Adrenal gland (tissue), 12 donors: Measurements from ENCODE around the gene GNL1. TPM values are rescaled to one million over a fixed set of nuclear protein-coding genes. Genes with fewer than 3 reads are reported as not detected.

Source experiments
- DNase-seq, 7 donors: peaks; one replicate each; pipeline ENCODE4 v3.0.0-alpha.2; 2019 to 2020
- H3K27ac ChIP-seq, 5 donors: fragments of 200-600 bp; sonication (generic) in 4 of 5; 1 replicate in 3 of 5; 2 replicates in 2 of 5; pipeline versions ENCODE4 v1.5.1 to v1.8.0; 2016 to 2020; ENCODE audit warnings: mild to moderate bottlenecking in 1 of 5
- H3K27me3 ChIP-seq: fragments of 200-600 bp; 2 replicates; pipeline ENCODE4 v1.8.0; 2021
- H3K36me3 ChIP-seq, 2 donors: fragments of 200-600 bp; replicated peaks in 1 of 2; 1 replicate in 1 of 2; 2 replicates in 1 of 2; pipeline versions ENCODE4 v1.5.1 to v1.8.0; 2018 to 2022
- H3K4me1 ChIP-seq, 2 donors: fragments of 200-600 bp; replicated peaks in 1 of 2; 1 replicate in 1 of 2; 2 replicates in 1 of 2; pipeline versions ENCODE4 v1.5.1 to v1.8.0; 2018 to 2021
- H3K4me3 ChIP-seq, 4 donors: fragments of 200-600 bp; sonication (generic) in 3 of 4; one replicate each; pipeline ENCODE4 v1.5.1; 2016 to 2018
- H3K9me3 ChIP-seq, 3 donors: fragments of 200-600 bp; sonication (generic) in 1 of 3; replicated peaks in 1 of 3; 1 replicate in 2 of 3; 2 replicates in 1 of 3; pipeline versions ENCODE4 v1.5.1 to v1.8.0; 2016 to 2021
- CTCF ChIP-seq, 6 experiments: fragments of 450-650 bp in 4 of 6; fragments of 200-600 bp in 2 of 6; sonication (generic) in 1 of 6; IDR thresholded peaks; 1 replicate in 5 of 6; 2 replicates in 1 of 6; pipeline versions ENCODE4 v1.5.1 to v1.8.0; 2016 to 2021; ENCODE audit warnings: antibody characterized with exemption in 6 of 6, mild to moderate bottlenecking in 2 of 6, moderate library complexity in 1 of 6
- POLR2A ChIP-seq, 2 donors: fragments of 450-650 bp; IDR thresholded peaks; one replicate each; pipeline ENCODE4 v1.6.1; 2017; ENCODE audit warnings: antibody characterized with exemption in 2 of 2, mild to moderate bottlenecking in 2 of 2, moderate library complexity in 1 of 2
- WGBS, 4 donors: extraction: QIAGEN DNeasy Blood & Tissue Kit in 2 of 4; methylation state at CpG; one replicate each; pipeline versions ENCODE4 v1.1.5 to v1.1.7; 2013 to 2017; 5-methylcytosine and 5-hydroxymethylcytosine counted together
- intact Hi-C, 2 donors: fragments of 100-400 bp; cut with DNase I; formaldehyde crosslinking; loops; one replicate each; pipeline versions ENCODE4 v1.14.1 to v1.15.0; 2022 to 2023
- polyA plus RNA-seq, 3 donors: library from polyadenylated mRNA; stranded (reverse); fragments of 200-250 nt in 2 of 3; fragments of 350-450 nt in 1 of 3; fragmentation: Illumina TruSeq in 1 of 3; extraction: RNeasy Lipid Tissue Mini Kit (QIAGEN cat#74804) in 1 of 3; gene quantifications; one replicate each; pipeline ENCODE4 v1.2.3, GENCODE V29; 2013 to 2014
- total RNA-seq, 9 donors: library from RNA; depleted of rRNA in 4 of 9; stranded (reverse); fragments of >200 nt in 4 of 9; fragments of 120-200 nt in 1 of 9; fragmentation: NEBNext Ultra II Directional in 1 of 9; extraction: Animal tissue kit (Norgen Biotek cat#: 25700) in 1 of 9; gene quantifications; one replicate each; pipeline versions ENCODE4 v1.1.0 to v1.2.4, GENCODE V29; 2013 to 2023
- donor health status: healthy with polysubstance abuse.
- donor health status: Bipolar disorder and iron deficiency.
- donor health status: DM: yes; HTN: yes; CAD: no.
- donor health status: DM: no; HTN: no; CAD: no.
- donor health status: DM: no; HTN: no; CAD: no.
- donor health status: DM: yes; HTN: yes; CAD: no.

Gene GNL1
- total and polyA plus RNA-seq, 12 donors, result 27.4 to 86.7 (median 59.1) TPM

GRCh38 chr6:30542915-30543314, 13.4 kb downstream of the GNL1 start:
- Histone ChIP-seq H3K27ac (peak overlapping the region in 2 of 5 donors; percentile 11 to 17), H3K4me3 (no peak overlapping the region), H3K9me3 (no peaks in the 10 kb centered on the region), H3K27me3 (no peaks in the 10 kb centered on the region), H3K36me3 (peaks cover 0 to 18% of the 10 kb centered on the region in 2 donors), H3K4me1 (peaks cover 3 to 7% of the 10 kb centered on the region in 2 donors)
- intact Hi-C loops, result loop anchor here in 1 of 2 donors (5.0 kb wide), 1 partner anchor 44 kb away; no protein-coding TSS in a partner anchor
- no peak for TF ChIP-seq POLR2A (IDR thresholded peaks at IDR 0.05)
- no peak for TF ChIP-seq CTCF (IDR thresholded peaks at IDR 0.05)
- DNase-seq, result peak in 1 of 7 donors; percentile 35
- 63 to 81% (median 74%) methylated on average over 1 of the region's 1 CpG for WGBS, 4 donors

GRCh38 chr6:30542404-30542725, 13.9 kb downstream of the GNL1 start:
- intact Hi-C loops, result loop anchor here in 1 of 2 donors (5.0 kb wide), 1 partner anchor 45 kb away; no protein-coding TSS in a partner anchor
- Histone ChIP-seq H3K9me3 (no peaks in the 10 kb centered on the region), H3K27ac (peak overlapping the region in 2 of 5 donors; percentile 11 to 17), H3K4me3 (no peak overlapping the region), H3K4me1 (peaks cover 3 to 7% of the 10 kb centered on the region in 2 donors), H3K27me3 (no peaks in the 10 kb centered on the region), H3K36me3 (peaks cover 0 to 16% of the 10 kb centered on the region in 2 donors)
- peak in 1 of 7 donors; percentile 54 for DNase-seq
- no peak for TF ChIP-seq POLR2A (IDR thresholded peaks at IDR 0.05)
- no peak for TF ChIP-seq CTCF (IDR thresholded peaks at IDR 0.05)
- WGBS, 4 donors, result 15 to 27% (median 18%) methylated on average over 4 of the region's 4 CpGs

GRCh38 chr6:30541515-30542403, 14.5 kb downstream of the GNL1 start:
- peak; percentile 65 to 92 (median 76) for DNase-seq
- intact Hi-C loops, result loop anchor here in 1 of 2 donors (5.0 kb wide), 1 partner anchor 46 kb away; no protein-coding TSS in a partner anchor
- 10 to 12% (median 11%) methylated on average over 23 of the region's 23 CpGs for WGBS, 4 donors

More at GRCh38 chr6:30541515-30542403, 14.5 kb downstream of the GNL1 start:
- Histone ChIP-seq H3K4me1 (peaks cover 3 to 7% of the 10 kb centered on the region in 2 donors), H3K27ac (peak overlapping the region in 1 of 5 donors; percentile 41), H3K4me3 (peak overlapping the region in 1 of 4 donors; percentile 49), H3K27me3 (no peaks in the 10 kb centered on the region), H3K9me3 (no peaks in the 10 kb centered on the region), H3K36me3 (peaks cover 0 to 10% of the 10 kb centered on the region in 2 donors)
- TF ChIP-seq POLR2A (IDR thresholded peaks at IDR 0.05), result no peak
- peak; percentile 83 to 96 (median 88) for TF ChIP-seq CTCF (IDR thresholded peaks at IDR 0.05)
